ENCODE data around the gene PNMA8B. TPM values are rescaled to one million over a fixed set of nuclear protein-coding genes. Genes with fewer than 3 reads are reported as not detected.

The PNMA8B gene
- total RNA-seq, 1 experiment from 2014 or later, result 1.5 TPM

DNA sequence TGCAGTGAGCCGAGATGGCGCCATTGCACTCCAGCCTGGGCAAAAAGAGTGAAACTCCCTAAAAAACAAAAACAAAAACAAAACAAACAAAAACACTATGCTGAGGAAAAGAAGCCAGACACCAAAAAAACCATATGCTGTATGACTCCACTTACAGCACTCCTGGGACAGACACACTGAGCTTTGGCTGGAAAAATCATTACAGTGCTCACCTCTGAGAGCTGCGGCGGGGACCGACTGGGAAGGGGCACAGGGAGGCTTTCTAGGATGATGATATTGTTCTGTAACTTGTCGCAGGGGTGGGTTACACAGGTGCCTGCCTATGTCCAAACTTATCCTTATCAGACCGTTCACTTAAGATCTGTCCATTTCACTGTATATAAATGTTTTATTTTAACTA lies 32.2 kb downstream of the PNMA8B start:
- Histone ChIP-seq H4K91ac (ENCODE audit: insufficient read length, low read depth, low read length) (no peak overlapping the region), H2BK20ac (ENCODE audit: low read depth, low read length, poor library complexity, severe bottlenecking) (no peak overlapping the region)

More for the DNA sequence above, 32.2 kb downstream of the PNMA8B start:
- Histone ChIP-seq H3K18ac (ENCODE audit: insufficient read length, low read depth, low read length) (no peak overlapping the region), H3K79me1 (ENCODE audit: insufficient read depth, low read depth, low read length, poor library complexity, severe bottlenecking) (no peaks in the 10 kb centered on the region), H4K8ac (replicated peaks; ENCODE audit: insufficient read length, low read depth, low read length) (no peak overlapping the region), H3K9ac (ENCODE audit: extremely low read depth, insufficient read length, low read length) (no peak overlapping the region), H3K27me3 (ENCODE audit: insufficient read depth, low read length) (no peaks in the 10 kb centered on the region), H3K79me2 (ENCODE audit: insufficient read depth, low read length) (no peaks in the 10 kb centered on the region), H4K5ac (ENCODE audit: insufficient read length, low read depth, low read length) (no peak overlapping the region), H2BK5ac (ENCODE audit: insufficient read length, low read length) (no peak overlapping the region), H2AFZ (ENCODE audit: low read length) (no peak overlapping the region), H3K56ac (ENCODE audit: insufficient read length, low read depth, low read length) (no peak overlapping the region), H3K4ac (ENCODE audit: low read depth, low read length) (no peak overlapping the region), H2AK5ac (ENCODE audit: insufficient read length, low read length) (no peak overlapping the region), H4K20me1 (ENCODE audit: control insufficient read depth, insufficient read depth, insufficient read length) (no peaks in the 10 kb centered on the region), H3K23me2 (ENCODE audit: insufficient read length, low read depth, low read length, poor library complexity, severe bottlenecking) (no peaks in the 10 kb centered on the region), H2BK120ac (ENCODE audit: low read depth, low read length, poor library complexity, severe bottlenecking) (no peak overlapping the region), H3K4me1 (ENCODE audit: insufficient read depth, low read length) (no peaks in the 10 kb centered on the region), H3K14ac (ENCODE audit: insufficient read depth, low read length) (no peak overlapping the region), H2BK12ac (ENCODE audit: insufficient read length, low read depth, low read length) (no peak overlapping the region), H3K4me2 (ENCODE audit: insufficient read depth, insufficient read length, low read length) (no peak overlapping the region), H2BK15ac (ENCODE audit: low read depth, low read length) (no peak overlapping the region), H3T11ph (ENCODE audit: low read length) (no peak overlapping the region), H3K23ac (ENCODE audit: insufficient read length, low read depth, low read length) (no peak overlapping the region), H3K9me3 (ENCODE audit: control insufficient read depth, low read depth, low read length) (no peaks in the 10 kb centered on the region), H3K27ac (ENCODE audit: insufficient read length, low read depth, low read length) (no peak overlapping the region)
- peaks cover 0 to 4% of the 10 kb centered on the region in 2 experiments; a peak in 1 of 4 replicates for H3K4me1 Mint-ChIP-seq
- H3K4me3 Mint-ChIP-seq, result no peak overlapping the region
- H3K27ac Mint-ChIP-seq, result no peak overlapping the region
- H3K36me3 Mint-ChIP-seq (ENCODE audit: insufficient read depth in 1 of 3, low read depth in 3 of 3), result peaks cover 15 to 32% (median 27%) of the 10 kb centered on the region in 3 experiments; a peak in 6 of 7 replicates
- no peaks in the 10 kb centered on the region for H3K9me3 Mint-ChIP-seq
- no peaks in the 10 kb centered on the region for H3K27me3 Mint-ChIP-seq (ENCODE audit: low read depth)
- DNase-seq, result no peak
- no CpG with 5 or more reads among the region's 7 CpGs for WGBS (ENCODE audit: extremely low coverage, insufficient read length, low lambda C conversion rate)
- TF ChIP-seq, protein P1, sequence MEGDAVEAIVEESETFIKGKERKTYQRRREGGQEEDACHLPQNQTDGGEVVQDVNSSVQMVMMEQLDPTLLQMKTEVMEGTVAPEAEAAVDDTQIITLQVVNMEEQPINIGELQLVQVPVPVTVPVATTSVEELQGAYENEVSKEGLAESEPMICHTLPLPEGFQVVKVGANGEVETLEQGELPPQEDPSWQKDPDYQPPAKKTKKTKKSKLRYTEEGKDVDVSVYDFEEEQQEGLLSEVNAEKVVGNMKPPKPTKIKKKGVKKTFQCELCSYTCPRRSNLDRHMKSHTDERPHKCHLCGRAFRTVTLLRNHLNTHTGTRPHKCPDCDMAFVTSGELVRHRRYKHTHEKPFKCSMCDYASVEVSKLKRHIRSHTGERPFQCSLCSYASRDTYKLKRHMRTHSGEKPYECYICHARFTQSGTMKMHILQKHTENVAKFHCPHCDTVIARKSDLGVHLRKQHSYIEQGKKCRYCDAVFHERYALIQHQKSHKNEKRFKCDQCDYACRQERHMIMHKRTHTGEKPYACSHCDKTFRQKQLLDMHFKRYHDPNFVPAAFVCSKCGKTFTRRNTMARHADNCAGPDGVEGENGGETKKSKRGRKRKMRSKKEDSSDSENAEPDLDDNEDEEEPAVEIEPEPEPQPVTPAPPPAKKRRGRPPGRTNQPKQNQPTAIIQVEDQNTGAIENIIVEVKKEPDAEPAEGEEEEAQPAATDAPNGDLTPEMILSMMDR (conservative IDR thresholded peaks at IDR 0.05), result no peak
